HPDE6-E6E7 (cell line): ENCODE results near the gene HBQ1.
"Not testable (repeated sequence)": the region's sequence is repeated elsewhere in the genome, so short reads cannot be mapped to it uniquely, and the experiment has no call there.

Experiments
- DNase-seq: peaks from one replicate; pipeline ENCODE4 v3.0.0; 2011; ENCODE audit warnings: missing footprints; ENCODE audit errors: extremely low spot score

The HBQ1 gene

GRCh38 chr16:209359-209758 lies 29.1 kb downstream of the HBQ1 start:
- DNase-seq: not testable (repeated sequence)

- not testable (repeated sequence) for DNase-seq
These were observed 31.4 kb downstream of the HBQ1 start for GRCh38 chr16:211631-212180.

- no peak for DNase-seq
These were observed 32.7 kb downstream of the HBQ1 start for GRCh38 chr16:212999-213398.

- DNase-seq: no peak
These were observed 39.8 kb downstream of the HBQ1 start for GRCh38 chr16:220021-220420.

GRCh38 chr16:228151-228851 lies 48.0 kb downstream of the HBQ1 start:
- no peak for DNase-seq

- DNase-seq: peak; percentile 79
These were observed 48.8 kb downstream of the HBQ1 start, which contains the start of gene LUC7L for GRCh38 chr16:228852-229730. LUC7L (minus strand) TSS chr16:229449; CDS start chr16:229339, 110 bp downstream.

GRCh38 chr16:229731-230281 lies 49.5 kb downstream of the HBQ1 start:
- DNase-seq: no peak

GRCh38 chr16:230351-230750 lies 50.1 kb downstream of the HBQ1 start:
- DNase-seq: not testable (repeated sequence)
